ENCODE data around the gene RAP1GAP2.

The RAP1GAP2 gene

DNA sequence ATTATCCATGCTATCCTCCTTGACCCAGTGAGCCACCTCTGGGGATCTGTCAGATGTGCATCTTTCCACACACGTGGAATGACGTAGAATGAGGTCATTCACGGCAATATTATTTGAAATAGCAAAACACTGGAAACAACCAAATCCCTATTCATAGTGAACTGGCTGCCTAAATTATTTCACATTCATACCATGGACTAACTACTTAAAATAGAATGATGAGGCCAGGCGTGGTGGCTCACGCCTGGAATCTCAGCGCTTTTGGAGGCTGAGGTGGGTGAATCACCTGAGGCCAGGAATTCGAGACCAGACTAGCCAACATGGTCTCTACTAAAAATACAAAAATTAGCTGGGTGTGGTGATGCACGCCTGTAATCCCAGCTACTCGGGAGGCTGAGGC is 75.5 kb downstream of the RAP1GAP2 start:
- DNase-seq (ENCODE audit: low read depth) = no peak
- H3K4me3 ChIP-seq (ENCODE audit: low read depth, low read length) = no peak overlapping the region
- TF ChIP-seq, protein P1, sequence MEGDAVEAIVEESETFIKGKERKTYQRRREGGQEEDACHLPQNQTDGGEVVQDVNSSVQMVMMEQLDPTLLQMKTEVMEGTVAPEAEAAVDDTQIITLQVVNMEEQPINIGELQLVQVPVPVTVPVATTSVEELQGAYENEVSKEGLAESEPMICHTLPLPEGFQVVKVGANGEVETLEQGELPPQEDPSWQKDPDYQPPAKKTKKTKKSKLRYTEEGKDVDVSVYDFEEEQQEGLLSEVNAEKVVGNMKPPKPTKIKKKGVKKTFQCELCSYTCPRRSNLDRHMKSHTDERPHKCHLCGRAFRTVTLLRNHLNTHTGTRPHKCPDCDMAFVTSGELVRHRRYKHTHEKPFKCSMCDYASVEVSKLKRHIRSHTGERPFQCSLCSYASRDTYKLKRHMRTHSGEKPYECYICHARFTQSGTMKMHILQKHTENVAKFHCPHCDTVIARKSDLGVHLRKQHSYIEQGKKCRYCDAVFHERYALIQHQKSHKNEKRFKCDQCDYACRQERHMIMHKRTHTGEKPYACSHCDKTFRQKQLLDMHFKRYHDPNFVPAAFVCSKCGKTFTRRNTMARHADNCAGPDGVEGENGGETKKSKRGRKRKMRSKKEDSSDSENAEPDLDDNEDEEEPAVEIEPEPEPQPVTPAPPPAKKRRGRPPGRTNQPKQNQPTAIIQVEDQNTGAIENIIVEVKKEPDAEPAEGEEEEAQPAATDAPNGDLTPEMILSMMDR (conservative IDR thresholded peaks at IDR 0.05; ENCODE audit: low read depth, low read length) = no peak

DNA sequence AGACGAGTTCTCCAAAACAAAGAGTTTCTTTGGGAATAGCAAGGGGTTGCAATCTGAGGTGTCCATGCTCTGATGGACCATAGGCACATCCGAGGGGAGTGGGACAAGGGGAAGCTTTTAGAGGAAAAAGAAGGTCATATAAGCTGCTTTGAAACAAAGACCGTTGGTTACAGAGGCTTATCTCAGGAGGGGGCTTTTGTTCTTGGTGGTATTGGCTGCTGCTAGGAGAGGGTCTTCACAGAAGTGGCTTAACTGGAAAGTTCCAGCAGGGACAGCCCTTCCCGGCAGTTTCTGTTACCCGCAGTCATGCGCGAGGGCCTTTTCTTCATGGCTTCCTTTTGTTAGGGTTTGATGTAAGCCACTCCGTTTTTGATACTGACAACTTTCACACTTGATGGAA is 76.0 kb downstream of the RAP1GAP2 start:
- TF ChIP-seq, protein P1 (conservative IDR thresholded peaks at IDR 0.05; ENCODE audit: low read depth, low read length) = no peak
- DNase-seq (ENCODE audit: low read depth) = no peak
- no peak overlapping the region for H3K4me3 ChIP-seq (ENCODE audit: low read depth, low read length)

DNA sequence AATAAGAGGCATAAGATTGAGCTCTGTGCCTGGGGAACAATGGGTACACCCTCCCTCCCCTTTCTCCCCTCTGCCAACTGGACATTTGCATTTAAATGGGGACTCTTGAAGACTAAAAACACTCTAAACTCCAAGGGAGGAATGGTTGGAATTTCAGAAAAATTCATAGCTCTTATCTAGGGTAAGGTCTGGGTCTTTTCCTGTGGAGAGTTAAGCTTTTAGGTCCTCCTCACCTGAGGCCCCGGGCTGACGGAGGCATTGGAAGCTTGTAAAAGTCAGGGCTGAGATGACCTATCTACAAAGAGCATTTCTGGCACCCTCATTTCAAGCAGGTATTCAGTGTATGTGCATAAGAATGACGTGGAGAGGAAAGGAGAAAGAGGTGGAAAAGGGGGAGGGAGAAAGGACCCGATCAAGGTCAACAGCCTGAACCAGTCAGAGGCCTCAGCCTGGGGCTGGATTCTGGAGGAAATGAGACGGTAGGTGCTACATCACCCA is 78.0 kb downstream of the RAP1GAP2 start:
- TF ChIP-seq, protein P1 (conservative IDR thresholded peaks at IDR 0.05; ENCODE audit: low read depth, low read length) = no peak
- no peak for DNase-seq (ENCODE audit: low read depth)
- H3K4me3 ChIP-seq (ENCODE audit: low read depth, low read length) = no peak overlapping the region

DNA sequence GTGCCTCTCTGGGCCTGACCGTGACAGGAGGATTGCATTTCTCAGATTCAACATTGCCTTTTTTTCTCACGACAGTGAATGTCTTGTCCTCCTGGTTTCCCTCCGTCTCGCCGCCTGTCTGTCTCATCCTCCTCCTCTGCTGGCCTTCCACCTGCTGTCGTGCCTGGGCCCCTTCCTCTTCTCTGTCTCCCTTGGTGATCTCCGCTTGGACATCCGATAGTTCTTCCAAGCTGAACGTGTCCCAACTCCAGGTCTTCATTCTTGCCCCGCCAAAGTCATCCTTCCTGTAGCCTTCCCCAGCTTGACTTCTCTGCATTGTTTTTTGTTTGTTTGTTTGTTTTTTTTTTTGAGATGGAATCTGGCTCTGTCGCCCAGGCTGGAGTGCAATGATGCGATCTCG is 79.4 kb downstream of the RAP1GAP2 start:
- DNase-seq (ENCODE audit: low read depth) = no peak
- H3K4me3 ChIP-seq (ENCODE audit: low read depth, low read length) = no peak overlapping the region
- TF ChIP-seq, protein P1 (conservative IDR thresholded peaks at IDR 0.05; ENCODE audit: low read depth, low read length) = no peak

DNA sequence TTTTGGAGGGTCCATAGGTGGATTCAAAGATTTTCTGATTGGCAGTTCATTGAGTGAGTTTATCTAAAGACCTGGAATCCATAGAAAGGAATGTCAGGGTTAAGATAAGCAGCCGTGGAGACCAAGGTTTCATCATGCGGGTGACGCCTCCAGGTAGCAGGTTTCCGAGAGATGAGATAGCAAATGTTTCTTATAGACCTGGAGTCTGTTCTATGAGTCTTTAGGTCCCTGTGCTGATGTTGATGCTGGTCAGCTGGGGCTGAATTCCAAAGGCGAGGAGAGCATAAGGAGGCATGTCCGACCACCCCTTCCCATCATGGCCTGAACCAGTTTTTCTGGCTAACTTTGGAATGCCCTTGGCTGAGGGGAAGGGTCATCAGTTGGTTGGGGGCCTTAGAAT is 80.2 kb downstream of the RAP1GAP2 start:
- TF ChIP-seq, protein P1 (conservative IDR thresholded peaks at IDR 0.05; ENCODE audit: low read depth, low read length) = no peak
- DNase-seq (ENCODE audit: low read depth) = no peak
- H3K4me3 ChIP-seq (ENCODE audit: low read depth, low read length) = no peak overlapping the region

DNA sequence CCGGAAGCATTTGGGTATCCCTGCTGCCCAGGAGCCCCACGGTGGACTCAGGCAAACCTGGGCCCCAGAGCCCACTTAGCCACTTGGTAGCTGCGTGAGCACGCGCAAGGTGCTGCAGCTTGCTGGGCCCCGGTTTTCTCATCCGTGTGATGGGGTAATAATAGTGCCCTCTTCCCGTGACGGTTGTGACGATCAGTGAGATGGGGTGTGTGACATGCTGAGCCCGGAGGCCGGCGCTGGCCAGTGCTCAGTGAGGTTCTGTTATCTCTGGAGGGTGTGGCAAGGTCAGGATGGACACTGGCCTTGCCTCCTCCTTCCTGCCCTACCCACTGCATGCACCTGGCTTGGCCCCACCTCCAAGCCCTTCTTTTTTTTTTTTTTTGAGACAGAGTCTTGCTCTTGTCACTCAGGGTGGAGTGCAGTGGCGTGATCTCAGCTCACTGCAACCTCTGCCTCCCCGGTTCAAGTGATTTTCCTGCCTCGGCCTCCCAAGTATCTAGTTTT is 82.6 kb downstream of the RAP1GAP2 start:
- TF ChIP-seq, protein P1 (conservative IDR thresholded peaks at IDR 0.05; ENCODE audit: low read depth, low read length) = no peak
- no peak for DNase-seq (ENCODE audit: low read depth)
- no peak overlapping the region for H3K4me3 ChIP-seq (ENCODE audit: low read depth, low read length)

DNA sequence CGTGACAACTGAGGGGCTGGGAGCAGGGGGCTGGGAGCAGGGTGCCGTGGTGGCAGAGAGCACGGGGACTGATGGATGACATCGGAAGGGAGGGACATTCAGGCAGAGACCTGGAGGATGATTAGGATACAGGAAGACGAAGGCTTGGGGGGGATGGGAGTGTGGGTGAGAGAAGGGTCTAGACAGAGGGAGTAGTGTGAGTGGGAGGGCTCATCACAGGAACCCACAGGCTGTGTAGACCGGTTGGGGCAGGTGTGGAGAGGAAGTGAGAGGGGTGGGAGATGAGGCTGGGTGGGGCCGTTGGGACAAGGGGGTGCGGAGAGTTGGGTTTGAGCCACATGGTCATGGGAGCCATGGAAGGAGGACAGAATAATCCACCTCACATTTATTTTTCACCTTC is 83.8 kb downstream of the RAP1GAP2 start:
- TF ChIP-seq, protein P1 (conservative IDR thresholded peaks at IDR 0.05; ENCODE audit: low read depth, low read length) = no peak
- DNase-seq (ENCODE audit: low read depth) = no peak
- no peak overlapping the region for H3K4me3 ChIP-seq (ENCODE audit: low read depth, low read length)

Measured in choroid plexus epithelial cell (primary cell).